ENCODE measurements around the gene CFHR5.
A peak's percentile ranks its signal among the peaks of the same experiment; 100 is the strongest.
"Not testable (repeated sequence)": the region's sequence is repeated elsewhere in the genome, so short reads cannot be mapped to it uniquely, and the experiment has no call there.

The CFHR5 gene

DNA sequence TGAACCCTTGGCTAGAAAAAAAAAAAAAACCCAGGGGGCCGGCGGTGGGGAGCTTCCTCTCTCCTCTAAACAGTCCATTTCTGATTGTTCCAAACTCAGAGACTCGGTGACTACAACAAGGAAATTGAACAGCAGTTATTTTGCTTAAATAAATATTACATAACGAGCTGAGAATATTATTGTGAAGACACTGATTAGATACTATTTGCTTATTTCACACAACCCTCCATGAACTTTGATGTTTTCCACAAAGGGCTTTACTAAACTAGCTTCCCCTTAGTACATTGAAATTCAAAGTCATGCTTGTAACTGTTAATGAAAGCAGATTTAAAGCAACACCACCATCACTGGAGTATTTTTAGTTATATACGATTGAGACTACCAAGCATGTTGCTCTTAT, at the start of gene CFHR5:
Gene CFHR5 (plus strand): TSS at position 279 of the 400 bp plus-strand sequence. CDS start 109 bp downstream, at position 388.
- no peak for DNase-seq

DNA sequence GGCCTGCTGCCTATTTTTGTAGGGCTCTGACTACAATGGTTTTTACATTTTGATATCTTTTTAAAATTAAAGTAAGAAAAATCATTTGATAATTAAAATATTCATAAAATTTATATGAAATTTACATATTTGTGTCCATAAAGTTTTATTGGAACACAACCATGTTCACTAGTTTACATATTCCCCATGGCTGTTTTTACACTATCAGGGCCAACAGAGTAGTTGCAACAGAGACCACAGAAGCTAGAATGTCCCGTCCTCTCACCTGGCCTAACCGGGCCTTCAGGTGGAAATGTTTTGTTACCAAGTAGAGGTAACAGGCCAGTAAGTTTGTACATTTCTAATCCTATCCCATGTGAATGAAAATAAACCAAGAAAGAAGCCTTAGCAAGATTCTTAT, 44.5 kb upstream of the CFHR5 start:
- DNase-seq, result not testable (repeated sequence)

DNA sequence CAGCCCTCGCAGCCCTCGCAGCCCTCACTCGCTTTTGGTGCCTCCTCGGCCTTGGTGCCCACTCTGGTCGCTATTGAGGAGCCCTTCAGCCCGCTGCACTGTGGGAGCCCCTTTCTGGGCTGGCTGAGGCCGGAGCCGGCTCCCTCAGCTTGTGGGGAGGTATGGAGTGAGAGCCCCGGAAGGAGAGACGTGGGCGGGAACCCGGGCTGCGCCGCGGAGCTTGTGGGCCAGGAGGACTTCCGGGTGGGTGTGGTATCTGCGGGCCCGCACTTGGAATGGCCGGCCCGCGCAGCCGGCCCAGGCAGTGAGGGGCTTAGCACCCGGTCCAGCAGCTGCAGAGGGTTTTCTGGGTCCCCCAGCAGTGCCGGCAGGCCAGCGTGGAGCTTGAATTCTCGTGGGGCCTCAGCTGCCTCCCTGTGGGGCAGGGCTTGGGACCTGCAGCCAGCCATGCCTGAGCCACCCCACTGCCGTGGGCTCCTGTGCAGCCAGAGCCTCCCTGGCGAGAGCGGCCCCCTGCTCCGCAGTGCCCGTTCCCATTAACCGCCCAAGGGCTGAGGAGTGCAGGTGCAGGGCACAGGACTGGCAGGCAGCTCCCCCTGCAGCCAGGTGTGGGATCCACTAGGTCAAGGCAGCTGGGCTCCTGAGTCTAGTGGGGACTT, 43.7 kb upstream of the CFHR5 start:
- DNase-seq, result no peak

DNA sequence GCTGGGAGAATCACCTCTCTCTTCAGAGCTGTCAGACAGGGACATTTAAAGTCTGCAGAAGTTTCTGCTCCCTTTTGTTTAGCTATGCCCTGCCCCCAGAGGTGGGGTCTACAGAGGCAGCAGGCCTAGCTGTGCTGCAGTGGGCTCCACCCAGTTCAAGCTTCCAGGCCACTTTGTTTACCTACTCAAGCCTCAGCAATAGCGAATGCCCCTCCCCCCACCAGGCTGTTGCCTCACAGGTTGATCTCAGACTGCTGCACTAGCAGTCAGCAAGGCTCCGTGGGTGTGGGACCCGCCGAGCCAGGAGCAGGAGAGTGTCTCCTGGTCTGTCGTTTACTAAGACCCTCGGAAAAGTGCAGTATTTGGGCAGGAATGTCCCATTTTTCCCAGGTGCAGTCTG, 35.9 kb upstream of the CFHR5 start:
- DNase-seq, result not testable (repeated sequence)

DNA sequence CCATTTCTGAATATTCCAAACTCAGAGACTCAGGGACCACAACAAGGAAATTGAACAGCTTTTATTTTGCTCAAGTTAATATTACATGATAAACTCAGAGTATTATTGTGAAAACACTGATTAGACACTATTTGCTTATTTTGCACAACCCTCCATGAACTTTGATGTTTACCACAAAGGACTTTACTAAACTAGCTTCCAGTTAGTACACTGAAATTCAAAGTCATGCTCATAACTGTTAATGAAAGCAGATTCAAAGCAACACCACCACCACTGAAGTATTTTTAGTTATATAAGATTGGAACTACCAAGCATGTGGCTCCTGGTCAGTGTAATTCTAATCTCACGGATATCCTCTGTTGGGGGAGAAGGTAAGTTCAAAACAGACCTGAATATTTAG, 33.8 kb upstream of the CFHR5 start, which contains the start of gene CFHR2:
Gene CFHR2 (plus strand): TSS at position 171 of the 400 bp plus-strand sequence. CDS start 143 bp downstream, at position 314.
- DNase-seq, result not testable (repeated sequence)

DNA sequence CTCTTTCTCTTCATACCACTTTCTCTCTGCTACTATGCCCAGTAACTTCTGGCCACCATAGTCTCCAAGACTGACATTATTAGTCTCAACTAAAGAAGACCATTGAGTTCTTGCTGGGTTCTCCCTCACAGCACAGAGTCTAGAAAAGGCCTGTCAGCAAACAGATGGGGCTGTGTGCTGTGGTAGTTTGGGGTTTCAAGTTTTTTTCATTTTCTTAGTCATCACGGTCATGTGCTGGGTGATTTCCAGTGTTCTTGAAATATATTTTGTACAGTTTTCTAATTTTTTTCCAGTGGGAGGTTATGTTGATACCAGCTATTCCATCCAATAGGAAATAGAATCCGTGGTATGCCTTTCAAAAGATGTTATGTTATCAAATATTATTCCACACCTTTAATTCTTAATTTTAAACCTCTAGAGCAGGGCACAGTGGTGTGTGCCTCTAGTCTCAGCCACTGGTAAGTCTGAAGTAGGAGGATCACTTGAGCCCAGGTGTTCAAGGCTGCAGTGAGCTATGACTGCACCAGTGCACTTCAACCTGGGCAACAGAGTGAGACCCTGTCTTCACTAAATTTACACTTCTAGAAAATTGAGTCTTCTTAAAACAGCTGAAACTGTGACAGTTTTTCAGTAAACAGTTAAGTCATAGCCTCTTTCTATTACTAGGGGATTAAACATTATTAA, 25.5 kb upstream of the CFHR5 start:
- DNase-seq, result no peak

DNA sequence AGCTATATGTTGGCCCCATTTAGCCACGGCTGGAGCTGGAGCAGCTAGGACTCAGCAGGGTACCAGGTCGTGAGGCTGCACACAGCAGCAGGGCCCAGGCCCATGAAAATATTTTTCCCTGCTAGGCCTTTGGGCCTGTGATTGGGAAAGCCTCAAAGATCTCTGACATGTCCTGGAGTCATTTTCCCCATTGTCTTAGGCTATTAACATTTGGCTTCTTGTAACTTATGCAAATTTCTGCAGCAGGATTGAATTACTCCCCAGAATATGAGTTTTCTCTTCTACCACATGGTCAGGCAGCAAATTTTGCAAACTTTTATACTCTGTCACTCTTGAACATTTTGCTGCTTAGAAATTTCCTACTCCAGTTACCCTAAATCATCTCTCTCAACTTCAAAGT, 22.6 kb upstream of the CFHR5 start:
- DNase-seq, result no peak

DNA sequence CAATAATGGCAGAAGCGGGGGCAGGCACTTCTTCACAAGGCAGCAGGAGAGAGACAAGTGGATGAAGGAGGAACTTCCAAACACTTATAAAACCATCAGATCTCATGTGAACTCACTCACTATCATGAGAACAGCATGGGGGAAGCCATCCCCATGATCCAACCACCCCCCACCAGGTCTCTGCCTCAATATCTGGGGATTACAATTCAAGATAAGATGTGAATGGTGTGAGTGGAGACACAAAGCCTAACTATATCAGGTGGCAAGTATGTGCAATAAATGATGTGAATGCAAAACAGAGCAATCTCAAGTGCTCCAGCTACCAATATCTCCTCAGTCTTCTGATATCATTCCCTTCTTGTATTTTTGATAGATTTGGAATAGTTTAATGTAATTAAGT, 21.4 kb upstream of the CFHR5 start:
- no peak for DNase-seq

DNA sequence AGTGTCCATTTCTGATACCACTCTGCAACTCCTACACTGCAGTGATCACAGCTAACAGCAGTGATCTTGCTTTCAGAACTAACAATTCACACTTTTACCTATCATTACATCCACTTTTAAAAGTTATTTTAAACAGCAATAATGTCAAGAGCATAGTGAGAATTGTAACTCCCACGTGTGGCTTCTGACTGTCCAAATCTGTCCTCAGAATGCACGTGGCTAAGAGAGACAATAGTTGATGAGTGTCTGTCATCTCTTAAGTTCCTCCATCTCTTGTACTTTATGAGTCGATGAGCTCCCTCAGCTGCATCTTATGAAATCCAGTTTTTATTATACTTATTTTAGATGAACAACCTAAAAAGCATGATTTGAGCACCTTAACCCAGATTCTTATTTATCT, 16.5 kb upstream of the CFHR5 start:
- DNase-seq, result no peak

DNA sequence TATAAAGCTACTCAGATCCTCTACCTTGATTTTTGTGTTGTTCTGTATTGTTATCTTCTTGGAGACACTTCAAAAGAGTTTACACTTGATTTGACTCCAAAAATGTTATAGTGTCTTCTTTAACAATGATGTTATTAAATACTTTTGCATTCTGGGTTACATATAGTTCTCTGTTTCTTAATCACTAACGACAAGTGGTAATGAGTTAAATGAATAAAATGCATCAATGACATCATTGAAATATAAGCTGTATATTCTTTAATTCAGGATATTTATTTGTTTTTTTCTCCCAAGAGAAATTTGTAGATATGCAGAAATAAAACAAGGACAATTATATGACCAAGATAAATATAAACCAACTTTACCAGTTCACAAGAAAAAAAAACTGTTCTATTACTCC, 7.2 kb upstream of the CFHR5 start:
- no peak for DNase-seq

DNA sequence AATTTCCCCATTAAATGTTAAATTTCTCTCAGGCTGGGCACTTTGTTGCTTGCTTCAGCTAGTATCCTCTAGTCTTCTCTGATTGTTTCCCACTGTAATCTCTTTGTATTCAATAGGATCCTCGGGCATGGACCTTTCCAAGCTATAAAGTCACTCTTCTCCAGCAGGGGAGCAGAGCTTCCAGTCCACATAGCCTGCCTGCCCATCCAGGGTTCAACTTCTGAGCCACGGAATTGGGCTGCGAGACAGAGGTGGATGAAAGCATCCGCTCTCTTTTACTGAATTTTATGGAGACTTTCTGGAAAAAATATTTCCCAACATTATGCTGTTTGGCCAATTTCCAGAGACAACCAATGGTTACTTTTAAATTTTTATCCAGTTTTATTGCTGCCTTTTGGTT, 1.1 kb upstream of the CFHR5 start:
- no peak for DNase-seq

DNA sequence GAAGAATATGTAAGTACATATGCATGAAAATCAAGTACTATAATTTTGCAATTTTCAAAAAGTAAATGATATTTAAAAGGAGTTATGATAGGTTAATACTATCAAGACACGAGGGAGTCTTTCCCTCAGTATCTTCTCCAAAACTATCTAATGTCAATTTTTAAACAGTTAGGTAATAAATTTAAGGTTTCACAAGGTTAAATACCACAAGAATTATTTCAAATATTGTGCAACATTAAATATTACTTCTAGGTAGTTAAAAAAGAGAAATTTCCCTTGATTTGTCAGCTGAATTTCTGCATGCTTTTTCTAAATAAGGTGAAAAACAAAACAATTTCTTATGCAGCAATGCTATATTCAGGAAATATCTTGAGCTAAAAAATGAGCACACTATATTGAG, 3.5 kb downstream of the CFHR5 start:
- no peak for DNase-seq

DNA sequence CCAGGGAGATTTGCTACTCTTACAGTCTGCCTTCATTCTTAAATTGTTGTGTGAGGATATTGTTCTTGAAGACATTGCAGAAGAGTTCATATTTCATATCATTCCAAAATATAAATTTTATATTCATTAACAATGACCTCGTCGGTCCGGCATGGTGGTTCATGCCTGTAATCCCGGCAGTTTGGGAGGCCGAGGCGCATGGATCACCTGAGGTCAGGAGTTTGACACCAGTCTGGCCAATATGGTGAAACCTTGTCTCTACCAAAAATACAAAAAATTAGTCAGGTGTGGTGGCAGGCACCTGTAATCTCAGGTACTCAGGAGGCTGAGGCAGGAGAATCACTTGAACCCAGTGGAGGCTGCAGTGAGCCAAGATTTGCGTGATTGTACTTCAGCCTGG, 4.9 kb downstream of the CFHR5 start:
- not testable (repeated sequence) for DNase-seq

DNA sequence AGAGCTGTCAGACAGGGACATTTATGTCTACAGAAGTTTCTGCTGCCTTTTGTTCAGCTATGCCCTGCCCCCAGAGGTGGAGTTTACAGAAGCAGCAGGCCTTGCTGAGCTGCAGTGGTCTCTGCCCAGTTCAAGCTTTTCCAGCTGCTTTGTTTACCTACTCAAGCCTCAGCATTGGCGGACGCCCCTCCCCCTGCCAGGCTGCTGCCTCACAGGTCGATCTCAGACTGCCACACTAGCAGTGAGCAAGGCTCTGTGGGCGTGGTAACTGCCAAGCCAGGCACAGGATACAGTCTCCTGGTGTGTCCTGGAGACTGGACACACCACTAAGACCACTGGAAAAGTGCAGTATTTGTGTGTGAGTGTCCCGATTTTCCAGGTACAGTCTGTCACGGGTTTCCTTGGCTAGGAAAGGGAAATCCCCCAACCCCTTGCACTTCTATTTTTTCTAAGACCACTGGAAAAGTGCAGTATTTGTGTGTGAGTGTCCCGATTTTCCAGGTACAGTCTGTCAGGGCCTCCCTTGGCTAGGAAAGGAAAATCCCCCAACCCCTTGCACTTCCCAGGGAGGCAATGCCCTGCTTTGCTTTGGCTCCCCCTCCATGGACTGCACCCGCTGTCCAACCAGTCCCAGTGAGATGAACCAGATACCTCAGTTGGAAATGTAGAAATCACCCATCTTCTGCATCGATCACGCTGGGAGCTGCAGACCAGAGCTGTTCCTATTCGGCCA, 14.7 kb downstream of the CFHR5 start:
- not testable (repeated sequence) for DNase-seq

DNA sequence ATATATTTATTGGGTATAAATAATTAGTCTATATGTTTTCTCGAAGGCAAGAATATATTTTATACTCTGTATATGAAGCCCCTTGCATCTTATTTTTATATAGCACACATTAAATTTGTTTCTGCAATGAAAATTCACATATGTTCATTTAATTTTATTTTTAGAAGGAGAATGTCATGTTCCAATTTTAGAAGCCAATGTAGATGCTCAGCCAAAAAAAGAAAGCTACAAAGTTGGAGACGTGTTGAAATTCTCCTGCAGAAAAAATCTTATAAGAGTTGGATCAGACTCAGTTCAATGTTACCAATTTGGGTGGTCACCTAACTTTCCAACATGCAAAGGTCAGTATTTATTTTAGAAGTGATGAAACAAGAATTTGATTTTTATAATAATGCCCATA, 16.6 kb downstream of the CFHR5 start:
- no peak for DNase-seq

DNA sequence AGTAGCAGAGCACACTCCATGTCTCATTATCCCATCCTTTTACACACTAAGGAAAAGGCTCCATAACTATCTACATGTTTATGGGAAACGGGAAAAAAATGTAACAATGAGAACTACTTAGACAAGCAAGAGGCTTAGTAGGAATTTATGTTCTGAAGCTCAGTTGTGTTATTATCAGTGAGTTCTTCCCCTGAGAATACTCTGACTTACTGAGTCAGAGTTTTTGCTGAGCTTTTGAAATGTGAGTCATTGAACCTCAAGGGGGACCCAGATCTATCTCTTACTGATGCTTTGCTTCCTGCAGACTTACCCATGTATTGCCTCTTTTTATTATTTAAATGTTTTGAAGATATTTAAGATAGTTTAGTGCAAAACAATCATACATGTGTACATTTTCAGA, 20.1 kb downstream of the CFHR5 start:
- DNase-seq, result peak; percentile 87

DNA sequence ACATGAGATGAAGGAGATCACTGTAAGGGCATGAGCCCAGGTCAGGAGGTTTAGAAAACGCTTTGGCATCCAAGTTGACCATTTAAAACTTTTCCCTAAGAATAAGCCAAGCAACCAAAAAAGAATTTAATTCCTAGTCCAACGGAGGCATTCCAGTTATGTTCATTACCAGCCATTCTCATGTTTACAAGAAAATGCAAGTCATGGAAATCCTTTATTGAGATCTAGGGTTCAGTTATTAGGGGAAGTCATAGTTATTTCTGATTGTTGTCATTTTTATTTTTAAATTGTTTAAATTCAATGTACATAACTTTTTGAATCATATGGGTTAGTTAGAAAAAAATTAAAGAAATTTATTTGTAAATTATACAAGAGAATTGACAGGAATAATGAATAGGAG, 24.5 kb downstream of the CFHR5 start:
- no peak for DNase-seq

DNA sequence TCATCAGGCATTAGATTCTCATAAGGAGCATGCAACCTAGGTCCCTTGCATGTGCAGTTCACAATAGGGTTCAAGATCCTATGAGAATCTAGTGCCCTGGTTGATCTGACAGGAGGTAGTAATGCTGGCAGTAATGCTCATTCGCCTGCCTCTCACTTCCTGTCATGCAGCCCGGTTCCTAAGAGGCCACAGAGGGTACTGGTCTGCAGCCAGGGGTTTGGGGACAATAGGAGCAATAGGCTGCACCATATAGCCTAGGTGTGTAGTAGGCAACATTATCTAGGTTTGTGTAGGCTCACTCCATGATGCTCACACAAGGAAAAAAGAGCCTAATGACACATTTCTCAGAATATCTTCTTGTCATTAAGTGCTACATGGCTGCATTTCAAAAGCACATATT, 25.8 kb downstream of the CFHR5 start:
- no peak for DNase-seq

DNA sequence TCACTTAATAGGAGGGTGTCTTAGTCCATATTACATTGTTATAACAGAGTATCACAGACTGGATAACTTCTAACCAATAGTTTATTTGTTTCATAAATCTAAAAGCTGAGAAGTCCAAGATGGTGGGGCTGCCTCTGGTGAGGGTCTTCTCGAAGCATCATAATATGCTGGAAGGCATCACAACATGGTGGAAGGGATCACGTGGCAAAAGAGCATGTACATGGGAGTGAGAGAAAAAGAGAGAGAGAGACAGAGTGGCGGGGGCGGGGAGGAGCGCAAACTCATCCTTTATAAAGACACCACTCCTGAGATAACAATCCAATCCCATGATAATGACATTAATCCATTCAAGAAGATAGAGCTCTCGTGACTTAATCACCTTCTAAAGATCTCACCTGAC, 31.5 kb downstream of the CFHR5 start:
- no peak for DNase-seq

DNA sequence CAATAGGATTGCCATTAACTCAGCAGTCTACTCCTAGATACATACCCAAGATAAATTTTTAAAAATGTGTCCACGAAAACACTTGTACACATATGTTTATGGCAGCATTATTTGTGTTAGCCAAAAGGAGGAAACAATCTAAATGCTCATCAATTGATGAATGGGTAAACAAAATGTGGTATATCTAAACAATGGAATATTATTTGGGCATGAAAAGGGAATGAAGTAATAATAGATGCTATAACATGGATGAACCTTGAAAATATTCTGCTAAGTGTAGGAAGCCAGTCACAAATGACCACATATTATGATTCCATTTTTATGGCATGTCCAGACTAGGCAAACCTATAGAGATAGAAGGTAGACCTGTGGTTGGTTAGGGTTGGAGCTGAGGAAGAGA, 34.3 kb downstream of the CFHR5 start:
- DNase-seq, result no peak

DNA sequence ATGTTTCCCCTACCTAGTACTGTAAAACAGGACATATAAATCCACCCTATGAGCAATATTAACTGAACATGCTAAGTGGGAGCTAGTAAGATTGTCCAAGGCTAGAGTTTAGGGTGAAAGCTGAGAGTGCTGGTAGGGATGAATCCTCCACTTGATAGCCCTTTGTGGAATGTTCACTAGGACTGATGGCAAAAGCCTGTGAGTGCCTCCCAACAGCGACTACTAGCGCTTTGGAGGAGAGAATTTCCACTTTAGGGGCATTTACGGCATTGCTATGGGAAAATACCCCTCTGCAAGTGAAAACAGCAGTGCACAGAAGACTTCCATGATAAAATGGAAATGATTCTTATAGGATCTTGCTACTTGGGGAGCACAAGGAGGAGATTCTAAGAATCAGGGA, 35.9 kb downstream of the CFHR5 start:
- no peak for DNase-seq

DNA sequence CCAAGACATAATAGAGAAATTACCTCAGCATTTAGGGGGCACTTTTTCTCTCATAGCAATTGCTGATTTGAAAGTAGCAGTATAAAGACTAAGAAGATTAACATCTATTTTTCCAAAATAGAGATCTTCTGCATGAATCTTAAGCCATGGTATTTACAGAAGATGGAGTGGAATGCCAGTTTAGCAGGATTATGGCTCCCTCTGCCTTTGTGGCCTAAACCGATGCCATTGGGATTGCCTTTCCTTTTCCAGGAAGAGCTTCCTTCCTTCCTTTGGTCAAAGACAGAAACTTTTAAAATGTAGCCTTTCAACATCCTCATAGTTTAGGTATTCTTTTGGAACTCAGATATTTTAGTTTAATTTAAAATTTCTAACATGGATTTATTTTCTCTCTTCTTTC, 39.4 kb downstream of the CFHR5 start:
- DNase-seq, result no peak

DNA sequence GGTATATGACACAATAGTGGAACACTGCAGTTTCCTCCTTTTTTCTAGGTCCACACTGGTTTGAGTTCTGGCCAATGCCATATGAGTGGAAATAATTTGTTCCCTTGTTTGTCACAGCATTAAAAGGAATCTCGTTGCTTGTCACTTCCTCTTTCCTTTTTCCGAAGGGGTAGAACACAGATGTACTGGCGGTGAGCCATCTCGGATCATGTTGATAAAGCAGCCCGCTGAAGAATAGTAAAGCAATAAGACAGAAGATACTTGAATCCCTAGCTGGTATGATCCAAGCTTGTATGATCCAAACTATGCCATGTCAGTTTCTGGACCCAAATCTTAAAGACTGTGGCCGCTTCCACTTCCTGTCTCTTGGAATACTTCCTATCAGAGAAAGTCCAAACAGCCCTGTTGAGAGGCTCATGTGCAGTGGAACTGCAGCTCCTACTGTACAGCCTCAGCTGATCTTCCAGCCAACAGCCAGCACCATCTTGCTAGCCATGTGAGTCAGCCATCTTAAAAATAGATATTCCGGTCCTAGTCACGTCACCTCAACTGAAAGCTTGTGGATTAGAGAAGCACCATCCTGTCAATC, 40.3 kb downstream of the CFHR5 start:
- no peak for DNase-seq

DNA sequence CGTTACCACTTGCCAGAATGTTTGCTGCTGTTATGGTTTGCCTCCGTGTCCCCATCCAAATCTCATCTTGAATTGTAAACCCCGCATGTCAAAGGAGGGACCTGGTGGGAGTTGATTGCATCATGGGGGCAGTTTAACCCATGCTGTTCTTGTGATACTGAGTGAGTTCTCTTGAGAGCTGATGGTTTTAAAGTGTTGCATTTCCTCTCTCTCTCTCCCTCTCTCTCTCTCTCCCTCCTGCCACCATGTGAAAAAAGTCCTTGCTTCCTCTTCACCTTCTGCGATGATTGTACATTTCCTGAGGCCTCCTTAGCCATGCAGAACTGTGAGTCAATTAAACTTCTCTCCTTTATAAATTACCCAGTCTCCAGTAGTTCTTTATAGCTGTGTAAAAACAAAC, 44.4 kb downstream of the CFHR5 start:
- DNase-seq, result no peak

Data from fibroblast of upper back skin (primary cell).